HPDE6-E6E7 (cell line): Measurements from ENCODE around the gene NRIP2.

ENCODE experiments used
- DNase-seq: peaks from one replicate; pipeline ENCODE4 v3.0.0; 2011; ENCODE audit warnings: missing footprints; ENCODE audit errors: extremely low spot score

NRIP2 gene

DNA sequence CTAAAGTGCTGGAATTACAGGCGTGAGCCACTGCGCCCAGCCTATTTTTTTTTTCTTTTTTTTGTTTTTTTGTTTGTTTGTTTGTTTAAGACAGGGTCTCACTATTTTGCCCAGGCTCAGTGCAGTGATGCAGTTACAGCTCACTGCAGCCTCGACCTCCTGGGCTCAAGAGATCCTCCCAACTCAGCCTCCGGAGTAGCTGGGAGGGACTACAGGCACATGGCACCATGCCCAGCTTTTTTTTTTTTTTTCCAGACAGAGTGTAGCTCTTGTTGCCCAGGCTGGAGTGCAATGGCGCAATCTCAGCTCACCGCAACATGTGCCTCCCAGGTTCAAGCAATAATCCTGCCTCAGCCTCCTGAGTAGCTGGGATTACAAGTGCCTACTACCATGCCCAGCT is 28.1 kb downstream of the NRIP2 start:
- no peak for DNase-seq

DNA sequence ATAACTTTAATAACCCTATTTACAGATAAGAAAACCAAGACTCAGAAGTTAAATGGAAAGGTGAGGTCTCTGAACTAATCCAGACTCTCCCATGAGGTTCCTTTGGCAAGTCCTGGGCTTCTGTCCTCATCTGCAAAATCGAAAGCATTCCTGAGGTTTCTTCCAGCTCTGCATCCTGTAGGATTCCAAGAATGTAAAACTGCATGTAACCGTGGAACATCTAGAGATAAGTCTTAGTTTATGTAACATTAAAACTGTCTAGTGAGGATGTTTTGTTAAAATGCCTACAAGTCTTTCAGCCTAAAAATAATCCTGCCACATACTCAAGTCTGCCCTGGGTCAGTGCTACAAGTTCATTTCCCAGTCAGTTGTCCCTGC is 29.7 kb downstream of the NRIP2 start:
- DNase-seq, result no peak

DNA sequence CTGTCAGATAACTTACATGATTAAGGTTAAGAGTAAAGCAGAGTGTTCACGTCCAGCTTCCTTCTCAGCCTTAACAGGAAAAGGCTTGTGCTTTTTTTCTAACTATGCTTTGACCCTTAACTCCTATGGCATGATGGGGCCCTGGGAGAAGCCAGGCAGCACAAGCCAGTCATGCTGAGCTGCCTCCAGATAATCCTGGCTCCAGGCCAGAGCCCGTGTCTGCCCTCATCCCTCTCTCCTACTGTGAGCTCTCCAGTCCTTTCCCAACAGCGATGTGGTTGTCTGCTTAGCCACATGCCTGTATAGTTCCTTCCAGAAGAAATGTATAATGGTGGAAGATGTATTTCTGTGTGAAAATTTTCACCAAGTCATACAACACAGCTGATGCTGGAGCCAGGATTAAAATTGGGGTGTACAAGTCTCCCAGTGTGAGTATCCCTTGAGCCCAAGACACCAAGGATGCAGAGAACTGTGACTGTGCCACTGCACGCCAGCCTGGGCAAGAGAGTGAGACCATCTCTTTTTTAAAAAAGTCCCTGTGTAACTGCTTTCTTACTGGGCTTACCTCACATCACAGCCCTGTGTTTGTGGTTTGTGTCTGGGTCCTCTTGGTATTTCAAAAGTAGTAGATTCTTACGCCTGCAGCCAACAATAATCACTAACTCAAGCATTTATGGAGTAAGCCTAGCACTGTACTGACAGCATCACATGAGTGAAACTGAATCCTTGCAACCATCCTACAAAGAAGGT is 30.3 kb downstream of the NRIP2 start:
- DNase-seq, result no peak

DNA sequence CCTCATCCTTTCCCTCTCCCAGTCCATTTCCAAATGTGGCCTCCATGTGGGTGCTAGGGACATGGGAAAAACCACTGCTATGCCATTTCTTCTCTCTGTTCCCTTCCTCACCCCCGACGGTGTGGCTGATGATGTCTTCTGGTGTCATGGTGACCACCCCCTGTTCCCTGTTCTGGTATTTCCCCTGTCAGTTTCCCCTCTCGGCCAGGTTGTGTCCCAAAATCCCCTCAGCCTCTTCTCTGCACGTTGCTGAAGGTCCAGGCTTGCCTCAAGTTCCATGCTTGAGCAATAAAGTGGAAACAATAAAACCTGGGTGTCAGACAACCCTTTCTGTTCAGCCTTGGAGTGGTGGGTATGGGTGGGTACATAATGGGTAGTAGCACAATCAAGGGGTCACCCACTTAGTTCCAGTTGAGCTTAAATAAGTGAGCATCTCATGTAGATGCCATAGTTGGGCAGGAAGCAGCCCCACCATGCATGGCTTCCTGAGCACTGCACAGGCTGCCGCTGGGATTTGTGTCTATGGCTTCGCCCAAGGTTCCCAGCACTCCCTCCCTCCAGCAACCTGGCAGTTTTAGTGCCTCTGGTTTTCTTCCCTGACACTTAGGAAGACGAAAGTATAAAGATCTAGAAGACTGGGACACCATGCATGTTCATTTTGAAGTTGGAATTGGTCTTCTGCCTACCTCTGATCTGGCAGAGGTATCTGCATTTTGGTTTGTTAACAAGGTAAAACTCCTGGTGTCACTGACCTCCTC is 31.0 kb downstream of the NRIP2 start:
- DNase-seq, result no peak

DNA sequence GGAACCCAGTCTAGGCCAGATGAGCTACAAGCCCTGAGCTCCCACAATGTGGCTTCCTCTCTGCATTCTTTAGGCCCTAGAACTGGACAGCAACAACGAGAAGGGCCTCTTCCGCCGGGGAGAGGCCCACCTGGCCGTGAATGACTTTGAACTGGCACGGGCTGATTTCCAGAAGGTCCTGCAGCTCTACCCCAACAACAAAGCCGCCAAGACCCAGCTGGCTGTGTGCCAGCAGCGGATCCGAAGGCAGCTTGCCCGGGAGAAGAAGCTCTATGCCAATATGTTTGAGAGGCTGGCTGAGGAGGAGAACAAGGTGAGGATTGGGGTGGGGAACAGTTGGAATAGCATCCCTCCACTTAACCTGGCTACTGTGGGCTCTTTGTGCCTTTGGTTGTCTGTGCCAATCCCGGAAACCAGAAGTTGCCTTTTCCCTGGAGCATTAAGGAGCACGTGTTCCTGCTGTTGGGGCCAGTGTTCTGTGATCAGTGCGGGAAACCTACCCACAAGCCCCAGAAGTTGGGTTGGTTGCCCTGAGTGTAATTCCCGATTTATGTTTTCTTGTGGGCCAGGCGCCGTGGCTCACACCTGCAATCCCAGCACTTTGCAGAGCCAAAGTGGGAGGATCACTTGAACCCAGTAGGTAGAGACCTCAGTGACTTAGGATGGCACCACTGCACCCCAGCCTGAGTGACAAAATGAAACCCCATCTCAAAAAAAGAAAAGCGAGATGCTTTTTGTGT is 33.6 kb downstream of the NRIP2 start:
- no peak for DNase-seq

DNA sequence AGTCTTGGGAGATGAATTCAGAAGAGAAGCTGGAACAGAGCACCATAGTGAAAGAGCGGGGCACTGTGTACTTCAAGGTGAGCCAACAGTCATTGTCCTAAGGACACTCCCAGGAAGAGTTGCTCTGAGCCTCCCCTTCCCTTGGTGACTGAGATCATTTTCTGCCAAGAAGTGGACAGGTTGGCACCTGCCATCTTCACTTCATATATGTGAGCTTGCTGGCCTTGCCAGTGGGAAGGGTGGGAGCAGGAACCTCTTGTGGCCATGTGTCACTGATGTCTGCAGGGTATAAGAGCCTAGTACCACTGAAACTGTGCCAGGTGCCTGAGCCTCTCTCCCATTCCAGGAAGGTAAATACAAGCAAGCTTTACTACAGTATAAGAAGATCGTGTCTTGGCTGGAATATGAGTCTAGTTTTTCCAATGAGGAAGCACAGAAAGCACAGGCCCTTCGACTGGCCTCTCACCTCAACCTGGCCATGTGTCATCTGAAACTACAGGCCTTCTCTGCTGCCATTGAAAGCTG is 34.7 kb downstream of the NRIP2 start:
- no peak for DNase-seq

DNA sequence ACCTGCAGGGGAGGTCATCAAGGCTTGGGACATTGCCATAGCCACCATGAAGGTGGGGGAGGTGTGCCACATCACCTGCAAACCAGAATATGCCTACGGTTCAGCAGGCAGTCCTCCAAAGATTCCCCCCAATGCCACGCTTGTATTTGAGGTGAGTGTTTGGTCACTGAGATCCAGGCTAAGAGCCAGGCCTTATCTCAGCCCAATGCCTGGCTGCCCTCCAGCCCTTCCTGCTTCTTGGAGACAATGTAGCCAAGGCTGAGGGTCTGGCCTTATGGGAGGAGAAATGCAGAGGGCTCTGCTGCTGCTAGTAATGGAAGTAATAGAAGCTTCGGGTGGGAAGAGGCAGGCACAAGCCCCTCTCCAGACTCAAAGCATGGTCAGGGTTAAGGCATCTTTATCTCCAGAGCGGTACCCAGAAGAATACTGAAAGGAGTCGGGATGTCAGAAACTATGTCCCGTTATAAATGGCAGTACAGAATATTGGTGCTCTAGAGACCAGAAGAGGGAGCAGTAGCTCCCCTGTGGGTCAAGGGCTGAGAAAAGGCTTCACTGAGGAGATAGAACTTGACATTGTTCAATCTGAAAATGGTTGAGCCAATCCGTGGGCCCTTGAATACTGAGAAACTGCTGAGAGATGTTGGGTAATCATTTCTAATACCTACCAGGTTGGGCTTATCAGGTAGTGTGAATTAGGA is 37.0 kb downstream of the NRIP2 start:
- DNase-seq, result no peak

DNA sequence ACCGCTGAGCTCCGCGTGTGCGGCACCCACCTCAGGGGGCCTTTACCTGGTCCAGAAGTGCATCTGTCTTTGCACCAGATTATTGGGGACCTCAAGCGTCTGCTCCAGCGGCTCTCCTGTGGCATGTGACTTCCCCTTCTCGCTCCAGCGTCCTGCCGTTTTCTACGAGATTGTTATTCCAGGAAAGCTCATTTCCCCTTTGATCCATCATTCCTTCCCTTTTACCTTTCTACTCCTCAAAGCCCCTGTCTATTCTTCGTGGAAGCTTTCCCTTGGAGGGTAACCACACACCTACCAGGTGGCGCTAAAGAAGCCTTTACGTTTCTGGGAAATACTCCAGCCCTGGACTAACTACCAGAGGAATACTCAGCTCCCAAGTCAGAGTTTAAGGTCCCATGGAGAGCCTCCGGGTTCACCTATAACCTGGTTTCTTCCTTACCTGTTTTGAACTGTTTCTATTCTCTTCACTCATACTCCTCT is 38.6 kb downstream of the NRIP2 start:
- peak; percentile 25 for DNase-seq

DNA sequence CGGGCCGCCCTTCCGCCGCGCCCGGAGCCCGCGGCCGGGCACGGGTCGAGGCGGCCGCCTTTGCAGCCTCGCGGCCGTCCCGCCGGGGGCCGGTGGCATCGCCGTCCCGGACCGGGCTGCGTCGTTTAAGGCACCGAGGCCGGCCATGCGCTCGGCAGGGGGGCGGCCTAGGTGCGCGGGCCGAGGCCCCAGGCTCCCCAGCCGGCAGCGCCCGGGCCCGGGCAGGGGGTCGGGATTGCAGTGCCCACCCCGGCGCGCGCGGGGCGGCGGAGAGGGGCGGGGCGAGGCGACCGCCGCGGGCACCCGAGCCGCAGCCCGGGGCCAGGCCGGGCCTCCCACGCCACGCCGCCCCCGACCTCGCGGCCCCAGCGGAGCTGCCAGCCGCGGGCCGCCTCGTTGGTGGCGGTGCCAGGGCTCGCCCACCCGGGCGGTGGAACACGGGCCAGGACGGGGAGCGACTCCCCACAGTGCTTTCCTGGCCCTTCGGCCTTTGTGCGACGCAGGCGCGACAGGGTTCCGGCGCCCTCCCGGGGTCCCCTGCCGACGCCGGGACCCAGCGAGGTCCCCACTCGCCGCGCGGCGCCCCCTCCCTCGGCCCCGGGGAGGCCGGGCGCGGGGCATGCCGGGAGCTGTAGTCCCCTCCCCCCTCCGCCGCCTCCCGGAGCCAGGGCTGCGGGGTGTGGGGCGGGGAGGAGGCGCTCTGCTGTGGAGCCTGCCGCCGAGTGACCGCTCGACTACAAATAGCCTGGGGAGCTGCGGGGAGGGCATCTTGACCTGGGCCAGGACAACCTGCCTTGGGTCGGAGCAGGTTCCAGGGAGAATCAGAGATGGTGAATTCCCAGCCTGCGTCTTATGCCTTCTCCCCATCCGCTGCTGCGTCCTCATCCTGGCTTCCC is 39.3 kb downstream of the NRIP2 start:
- peak; percentile 73 for DNase-seq

DNA sequence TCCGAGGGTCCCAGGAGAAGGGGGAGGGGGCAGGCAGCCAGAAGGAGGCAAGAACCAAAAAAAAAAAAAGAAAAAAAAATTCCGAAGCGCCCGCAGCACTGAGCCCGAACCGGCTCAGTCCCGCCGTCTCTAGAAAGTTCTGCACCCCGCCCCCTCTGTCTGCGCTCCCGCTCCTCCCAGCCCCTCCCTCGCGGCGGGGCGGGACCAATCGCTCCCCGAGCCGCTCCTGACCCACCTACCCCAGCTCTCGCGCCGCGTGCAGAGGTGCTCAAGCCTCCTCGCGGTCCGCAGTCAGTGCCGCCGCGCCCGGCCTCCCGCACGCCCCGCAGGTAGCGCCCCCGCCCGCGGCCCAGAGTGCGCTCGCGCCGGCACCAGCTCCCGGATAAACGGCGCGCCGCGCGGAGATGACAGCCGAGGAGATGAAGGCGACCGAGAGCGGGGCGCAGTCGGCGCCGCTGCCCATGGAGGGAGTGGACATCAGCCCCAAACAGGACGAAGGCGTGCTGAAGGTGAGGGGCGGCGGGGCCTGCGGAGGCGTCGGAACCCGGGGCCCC is 40.0 kb downstream of the NRIP2 start, which contains the start of gene FKBP4:
Gene FKBP4, plus strand, starts transcription at position 235 of the 554 bp plus-strand sequence. Its CDS starts 170 bp downstream, at position 405.
- peak; percentile 90 for DNase-seq

DNA sequence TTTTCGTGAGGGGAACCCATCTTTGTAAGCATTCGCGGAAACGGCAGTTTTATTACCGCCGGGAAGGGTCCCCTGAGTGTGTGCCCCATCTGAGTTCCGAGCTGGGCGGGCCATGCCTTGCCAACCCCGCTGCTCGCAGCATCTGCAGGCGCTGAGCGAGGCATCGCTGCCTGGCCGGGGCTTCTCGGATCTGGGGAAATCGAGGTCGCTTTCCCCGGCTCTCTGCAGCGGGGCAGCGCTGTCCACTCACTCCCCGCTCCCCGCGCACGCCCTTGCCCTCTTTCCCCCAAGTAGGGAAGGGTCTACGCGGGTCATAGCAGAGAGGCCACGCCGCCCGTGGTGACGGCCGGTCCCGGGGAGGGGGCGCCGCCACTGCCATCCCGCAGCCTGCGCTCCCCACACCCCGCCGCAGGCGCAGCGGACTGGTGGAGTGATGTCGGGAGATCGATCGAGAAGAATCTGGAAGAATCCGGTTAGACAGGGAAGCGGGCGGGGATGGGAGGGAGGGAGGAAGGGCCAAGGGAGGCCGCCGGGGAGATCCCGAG is 40.6 kb downstream of the NRIP2 start:
- DNase-seq, result peak; percentile 49

DNA sequence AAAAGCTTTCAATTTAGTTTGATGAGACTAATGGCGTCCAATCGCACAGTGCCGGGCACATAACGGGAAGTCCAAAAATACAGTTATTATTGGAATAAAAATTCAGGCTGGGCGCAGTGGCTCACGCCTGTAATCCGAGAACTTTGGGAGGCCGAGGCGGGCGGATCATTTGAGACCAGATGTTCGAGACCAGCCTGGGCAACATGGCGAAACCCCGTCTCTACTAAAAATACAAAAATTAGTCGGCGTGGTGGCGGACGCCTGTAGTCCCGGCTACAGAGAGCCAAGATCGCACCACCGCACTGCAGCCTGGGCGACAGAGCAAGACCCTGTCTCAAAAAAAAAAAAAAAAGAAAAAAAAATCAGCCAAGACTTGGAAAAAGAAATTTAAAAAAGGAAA is 41.3 kb downstream of the NRIP2 start:
- no peak for DNase-seq

DNA sequence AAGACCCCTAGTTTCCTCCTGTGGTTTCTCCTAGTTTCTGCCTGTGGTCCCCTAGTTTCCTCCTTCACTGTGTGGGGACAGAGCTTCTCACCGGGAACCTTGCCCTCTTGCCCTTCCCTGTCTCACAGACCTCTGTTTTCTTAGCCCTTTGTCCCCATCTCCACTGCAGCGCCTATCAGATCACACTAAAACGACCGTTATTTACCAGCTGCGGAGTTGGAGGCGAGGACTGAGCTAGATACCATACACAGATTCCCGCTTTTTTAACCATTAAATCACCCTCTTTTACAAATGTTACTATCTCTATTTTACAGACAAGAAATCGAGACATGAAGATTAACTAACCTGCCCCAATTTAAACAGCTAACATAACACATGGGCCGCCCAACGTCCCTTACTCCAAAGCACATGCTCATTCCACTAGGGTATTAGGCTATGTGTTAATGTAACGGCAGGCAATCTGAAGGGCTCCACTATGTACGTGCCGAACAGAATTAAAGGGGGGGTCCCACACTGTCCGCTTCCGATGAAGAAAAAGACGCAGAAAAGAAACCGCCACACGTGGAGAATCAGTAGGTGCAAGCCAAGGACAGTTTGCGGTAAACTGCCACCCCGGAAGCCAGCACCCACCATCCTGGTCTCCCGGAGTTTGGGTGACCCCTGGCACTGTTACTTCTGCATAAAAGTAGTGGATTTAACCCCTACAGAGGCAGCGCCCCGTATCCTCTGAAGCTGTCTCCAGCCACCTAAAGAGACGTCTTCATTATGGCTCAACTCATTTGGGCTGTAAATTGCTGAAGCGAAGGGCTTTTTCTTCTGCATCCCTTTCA is 41.9 kb downstream of the NRIP2 start:
- DNase-seq, result no peak

DNA sequence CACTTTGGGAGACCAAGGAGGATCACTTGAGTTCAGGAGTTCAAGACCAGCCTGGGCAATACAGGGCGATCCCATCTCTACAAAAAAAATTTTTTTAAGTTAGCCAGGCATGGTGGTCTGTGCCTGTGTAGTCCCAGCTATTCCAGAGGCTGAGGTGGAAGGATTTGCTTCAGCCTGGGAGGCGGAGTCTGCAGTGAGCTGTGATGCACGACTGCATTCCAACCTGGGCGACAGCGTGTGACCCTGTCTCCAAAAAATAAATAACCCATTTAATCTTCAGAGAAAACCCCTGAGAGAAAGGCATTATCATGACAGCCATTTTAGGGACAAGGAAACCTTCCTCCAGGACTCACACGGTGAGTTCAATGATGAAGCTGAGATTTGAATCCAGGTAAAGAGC is 43.7 kb downstream of the NRIP2 start:
- no peak for DNase-seq

DNA sequence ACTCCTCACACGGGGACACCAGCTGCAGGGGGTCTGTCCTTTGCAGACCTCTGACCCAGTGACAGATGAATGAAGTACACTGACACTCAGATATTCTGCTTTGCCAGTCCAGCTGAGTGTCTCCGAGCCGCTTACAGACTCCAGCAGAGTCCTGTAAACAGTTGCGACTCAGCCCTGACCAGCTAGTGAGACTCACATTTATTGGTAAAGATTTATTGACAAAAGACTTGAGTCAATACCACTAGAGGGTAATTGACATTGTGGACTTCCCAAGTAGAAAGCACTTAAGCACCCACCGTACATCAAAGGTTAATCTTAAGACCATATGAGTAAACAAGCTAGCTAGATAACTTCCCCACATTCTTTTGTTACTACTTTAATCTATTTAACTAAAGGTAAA is 49.8 kb downstream of the NRIP2 start:
- no peak for DNase-seq

DNA sequence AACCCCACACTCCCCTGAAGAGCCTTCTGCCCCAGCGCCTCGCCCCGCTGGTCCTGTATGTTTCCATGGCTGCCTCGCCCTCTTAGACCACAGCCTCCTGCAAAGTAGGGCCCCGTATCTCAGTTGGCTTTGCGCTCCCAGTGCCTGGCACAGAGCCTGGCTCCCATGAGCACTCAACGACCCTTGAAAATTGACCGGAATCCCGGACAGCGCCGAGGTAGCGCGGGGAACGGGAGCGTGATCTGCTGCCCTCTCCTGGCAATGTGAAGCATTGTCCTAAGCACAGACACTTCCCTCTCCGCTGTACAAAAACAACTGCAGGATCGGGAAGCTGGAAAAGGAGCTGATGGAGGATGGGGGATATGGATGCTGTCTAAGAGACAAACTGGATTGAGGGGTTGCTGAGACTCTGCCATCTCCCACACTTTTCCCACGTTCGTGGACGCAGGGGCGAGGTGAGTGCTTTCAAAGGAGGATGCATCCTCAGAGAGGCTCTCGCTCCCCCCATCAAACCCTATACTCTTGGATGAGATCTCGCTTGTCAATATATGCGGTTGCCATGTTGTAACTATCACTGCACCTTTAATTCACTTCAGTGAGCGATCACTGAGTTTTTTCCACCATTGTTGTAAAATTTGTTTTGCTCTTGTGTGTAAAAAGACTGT is 50.8 kb downstream of the NRIP2 start:
- DNase-seq, result peak; percentile 56

DNA sequence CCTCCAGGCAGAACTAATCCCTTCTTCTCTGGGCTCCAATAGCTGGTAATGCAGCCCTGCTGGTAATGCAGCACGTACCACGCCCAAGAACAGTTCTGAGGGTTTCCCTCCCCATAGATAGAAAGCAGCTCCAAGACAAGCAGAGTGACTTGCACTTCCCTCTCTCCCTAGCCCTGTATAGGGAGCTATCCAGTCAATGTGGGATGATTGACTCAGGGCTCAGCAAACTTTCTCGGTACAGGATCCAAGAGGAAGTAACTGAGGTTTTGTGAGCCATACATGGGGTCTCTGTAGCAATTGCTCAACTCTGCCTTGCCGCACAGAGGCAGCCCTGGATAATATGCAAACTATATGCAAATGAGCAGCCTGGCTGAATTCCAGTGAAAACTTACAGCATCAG is 55.6 kb downstream of the NRIP2 start:
- no peak for DNase-seq

DNA sequence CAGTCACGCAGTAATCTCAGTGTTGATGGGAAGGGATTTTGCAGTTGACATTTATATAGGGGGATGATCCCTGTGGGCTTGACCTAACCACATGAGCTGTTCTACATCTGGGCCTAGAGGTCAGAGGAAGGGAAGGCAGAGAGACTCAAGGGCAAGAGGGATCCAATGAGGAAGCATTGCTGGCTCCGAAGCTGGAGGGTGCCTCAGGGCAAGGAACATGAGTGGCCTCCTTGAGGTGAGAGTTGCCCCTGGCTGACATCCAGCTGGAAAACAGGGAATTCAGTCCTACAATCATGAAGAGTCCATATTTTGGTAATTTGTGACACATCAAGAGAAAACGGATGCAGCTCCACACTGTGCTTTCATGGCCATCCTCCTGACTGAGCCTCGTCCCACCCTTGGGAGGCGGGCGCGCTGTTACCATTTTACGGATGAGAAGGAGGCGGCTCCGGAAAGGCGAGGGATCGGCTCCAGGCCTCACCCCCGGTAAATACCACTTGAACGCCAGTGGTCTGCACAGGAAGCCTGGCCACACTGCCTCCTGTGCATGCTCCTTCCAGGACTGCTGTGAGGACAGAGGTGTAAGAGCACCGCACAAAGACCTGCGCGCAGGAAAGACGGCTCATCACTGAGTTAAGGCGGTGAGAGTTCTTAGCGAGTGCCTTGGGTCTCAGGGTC is 58.6 kb downstream of the NRIP2 start:
- DNase-seq, result no peak
